ENCODE data around the gene DCTN2.

GRCh38 chr12:57528831-57529555 lies 18.0 kb downstream of the DCTN2 start:
- TF ChIP-seq, protein P1, sequence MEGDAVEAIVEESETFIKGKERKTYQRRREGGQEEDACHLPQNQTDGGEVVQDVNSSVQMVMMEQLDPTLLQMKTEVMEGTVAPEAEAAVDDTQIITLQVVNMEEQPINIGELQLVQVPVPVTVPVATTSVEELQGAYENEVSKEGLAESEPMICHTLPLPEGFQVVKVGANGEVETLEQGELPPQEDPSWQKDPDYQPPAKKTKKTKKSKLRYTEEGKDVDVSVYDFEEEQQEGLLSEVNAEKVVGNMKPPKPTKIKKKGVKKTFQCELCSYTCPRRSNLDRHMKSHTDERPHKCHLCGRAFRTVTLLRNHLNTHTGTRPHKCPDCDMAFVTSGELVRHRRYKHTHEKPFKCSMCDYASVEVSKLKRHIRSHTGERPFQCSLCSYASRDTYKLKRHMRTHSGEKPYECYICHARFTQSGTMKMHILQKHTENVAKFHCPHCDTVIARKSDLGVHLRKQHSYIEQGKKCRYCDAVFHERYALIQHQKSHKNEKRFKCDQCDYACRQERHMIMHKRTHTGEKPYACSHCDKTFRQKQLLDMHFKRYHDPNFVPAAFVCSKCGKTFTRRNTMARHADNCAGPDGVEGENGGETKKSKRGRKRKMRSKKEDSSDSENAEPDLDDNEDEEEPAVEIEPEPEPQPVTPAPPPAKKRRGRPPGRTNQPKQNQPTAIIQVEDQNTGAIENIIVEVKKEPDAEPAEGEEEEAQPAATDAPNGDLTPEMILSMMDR (conservative IDR thresholded peaks at IDR 0.05; ENCODE audit: low read depth, low read length) = no peak
- TF ChIP-seq EZH2 (IDR thresholded peaks at IDR 0.05; ENCODE audit: borderline replicate concordance, low read depth, low read length, poor library complexity, severe bottlenecking) = no peak

Data from A673 (cell line).